NB4 (cell line): Measurements from ENCODE around the gene POLG2.

Experiments used
- POLR2A ChIP-seq: IDR thresholded peaks from 2 replicates; pipeline ENCODE4 v1.6.1; 2011; ENCODE audit warnings: mild to moderate bottlenecking; ENCODE audit not compliant: insufficient read length; ENCODE audit errors: extremely low read depth
- TF ChIP-seq, protein P1 (sequence below): IDR thresholded peaks from one replicate; pipeline ENCODE4 v1.5.1; 2012; ENCODE audit warnings: low read depth, low read length
- TF ChIP-seq, protein P2 (sequence below): IDR thresholded peaks from 2 replicates; pipeline ENCODE4 v1.6.1; 2011; ENCODE audit warnings: low read depth, low read length

DNA sequence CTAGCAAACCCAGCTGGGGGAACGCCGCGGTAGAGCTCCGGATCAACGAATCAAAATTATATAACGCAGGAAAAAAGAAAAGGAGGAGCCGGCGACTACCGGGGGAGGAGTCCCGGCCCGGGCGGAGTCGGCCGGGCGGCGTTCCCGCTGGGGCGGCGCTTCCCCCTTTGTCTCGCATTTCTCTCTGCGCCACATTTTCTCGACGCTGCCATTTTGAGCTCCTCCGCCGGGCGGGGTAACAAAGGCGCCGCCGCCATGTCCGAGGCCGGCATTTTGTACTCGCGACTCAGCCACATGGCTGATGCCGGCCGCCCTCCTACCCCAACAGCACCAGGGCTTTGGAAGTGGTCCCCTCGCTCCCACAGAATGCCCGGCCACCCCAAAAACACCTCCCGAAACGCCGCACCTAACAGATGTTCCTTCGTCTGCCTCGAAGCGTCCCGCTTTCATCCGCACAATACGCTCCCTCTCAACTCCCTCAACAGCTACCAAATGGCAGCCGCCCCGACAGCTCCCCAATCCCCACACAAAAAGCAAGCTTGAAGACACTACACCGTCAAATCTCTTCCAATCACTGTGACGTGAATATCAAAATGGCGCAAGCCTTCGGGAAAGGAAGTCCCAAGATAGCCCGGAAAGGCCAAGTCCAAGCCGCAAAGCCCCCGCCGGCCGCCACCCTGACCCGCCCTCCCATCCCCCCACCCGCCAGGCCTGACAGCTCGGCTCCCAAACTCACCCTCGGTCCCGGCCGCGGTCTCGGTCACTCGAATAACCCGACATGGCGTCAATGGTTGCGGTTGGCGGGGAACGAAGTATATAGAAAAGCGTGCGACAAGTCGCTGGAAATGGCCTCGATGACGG is 8.7 kb upstream of the POLG2 start:
- peak; percentile 47 for TF ChIP-seq POLR2A
- TF ChIP-seq, protein P1, sequence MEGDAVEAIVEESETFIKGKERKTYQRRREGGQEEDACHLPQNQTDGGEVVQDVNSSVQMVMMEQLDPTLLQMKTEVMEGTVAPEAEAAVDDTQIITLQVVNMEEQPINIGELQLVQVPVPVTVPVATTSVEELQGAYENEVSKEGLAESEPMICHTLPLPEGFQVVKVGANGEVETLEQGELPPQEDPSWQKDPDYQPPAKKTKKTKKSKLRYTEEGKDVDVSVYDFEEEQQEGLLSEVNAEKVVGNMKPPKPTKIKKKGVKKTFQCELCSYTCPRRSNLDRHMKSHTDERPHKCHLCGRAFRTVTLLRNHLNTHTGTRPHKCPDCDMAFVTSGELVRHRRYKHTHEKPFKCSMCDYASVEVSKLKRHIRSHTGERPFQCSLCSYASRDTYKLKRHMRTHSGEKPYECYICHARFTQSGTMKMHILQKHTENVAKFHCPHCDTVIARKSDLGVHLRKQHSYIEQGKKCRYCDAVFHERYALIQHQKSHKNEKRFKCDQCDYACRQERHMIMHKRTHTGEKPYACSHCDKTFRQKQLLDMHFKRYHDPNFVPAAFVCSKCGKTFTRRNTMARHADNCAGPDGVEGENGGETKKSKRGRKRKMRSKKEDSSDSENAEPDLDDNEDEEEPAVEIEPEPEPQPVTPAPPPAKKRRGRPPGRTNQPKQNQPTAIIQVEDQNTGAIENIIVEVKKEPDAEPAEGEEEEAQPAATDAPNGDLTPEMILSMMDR, result no peak
- TF ChIP-seq, protein P2, sequence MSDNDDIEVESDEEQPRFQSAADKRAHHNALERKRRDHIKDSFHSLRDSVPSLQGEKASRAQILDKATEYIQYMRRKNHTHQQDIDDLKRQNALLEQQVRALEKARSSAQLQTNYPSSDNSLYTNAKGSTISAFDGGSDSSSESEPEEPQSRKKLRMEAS, result peak; percentile 93
